GM20000 (cell line): Measurements from ENCODE around the gene SPATS2.

ENCODE experiments used
- DNase-seq: peaks from one replicate; pipeline ENCODE4 v3.0.0; 2012; ENCODE audit warnings: low spot score
- TF ChIP-seq, protein P1 (sequence below): IDR thresholded peaks from 2 replicates; pipeline ENCODE4 v1.5.1; 2012; ENCODE audit warnings: mild to moderate bottlenecking, control low read depth; ENCODE audit errors: extremely low read depth, missing control alignments

SPATS2 gene

DNA sequence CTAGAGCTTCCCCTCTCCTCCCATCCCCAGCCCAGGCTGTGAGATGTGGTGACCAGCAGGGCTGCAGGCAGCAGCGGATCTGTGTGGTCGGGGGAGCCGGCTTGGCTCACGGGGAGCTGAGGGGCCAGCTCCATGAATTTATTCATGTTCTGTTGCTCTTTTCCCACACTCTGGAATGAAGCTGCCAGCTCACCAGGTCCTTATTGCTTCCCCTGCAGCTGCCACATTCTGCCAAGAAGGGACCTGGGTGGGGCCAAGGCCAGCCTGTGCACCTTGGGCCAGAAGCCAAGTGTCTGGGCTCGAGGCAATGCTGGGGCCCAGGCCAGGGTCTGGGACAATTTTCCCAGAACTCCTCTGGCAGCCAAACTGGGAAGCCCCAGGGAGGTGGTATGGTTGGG lies 27.8 kb upstream of the SPATS2 start:
- TF ChIP-seq, protein P1, sequence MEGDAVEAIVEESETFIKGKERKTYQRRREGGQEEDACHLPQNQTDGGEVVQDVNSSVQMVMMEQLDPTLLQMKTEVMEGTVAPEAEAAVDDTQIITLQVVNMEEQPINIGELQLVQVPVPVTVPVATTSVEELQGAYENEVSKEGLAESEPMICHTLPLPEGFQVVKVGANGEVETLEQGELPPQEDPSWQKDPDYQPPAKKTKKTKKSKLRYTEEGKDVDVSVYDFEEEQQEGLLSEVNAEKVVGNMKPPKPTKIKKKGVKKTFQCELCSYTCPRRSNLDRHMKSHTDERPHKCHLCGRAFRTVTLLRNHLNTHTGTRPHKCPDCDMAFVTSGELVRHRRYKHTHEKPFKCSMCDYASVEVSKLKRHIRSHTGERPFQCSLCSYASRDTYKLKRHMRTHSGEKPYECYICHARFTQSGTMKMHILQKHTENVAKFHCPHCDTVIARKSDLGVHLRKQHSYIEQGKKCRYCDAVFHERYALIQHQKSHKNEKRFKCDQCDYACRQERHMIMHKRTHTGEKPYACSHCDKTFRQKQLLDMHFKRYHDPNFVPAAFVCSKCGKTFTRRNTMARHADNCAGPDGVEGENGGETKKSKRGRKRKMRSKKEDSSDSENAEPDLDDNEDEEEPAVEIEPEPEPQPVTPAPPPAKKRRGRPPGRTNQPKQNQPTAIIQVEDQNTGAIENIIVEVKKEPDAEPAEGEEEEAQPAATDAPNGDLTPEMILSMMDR = no peak
- no peak for DNase-seq

DNA sequence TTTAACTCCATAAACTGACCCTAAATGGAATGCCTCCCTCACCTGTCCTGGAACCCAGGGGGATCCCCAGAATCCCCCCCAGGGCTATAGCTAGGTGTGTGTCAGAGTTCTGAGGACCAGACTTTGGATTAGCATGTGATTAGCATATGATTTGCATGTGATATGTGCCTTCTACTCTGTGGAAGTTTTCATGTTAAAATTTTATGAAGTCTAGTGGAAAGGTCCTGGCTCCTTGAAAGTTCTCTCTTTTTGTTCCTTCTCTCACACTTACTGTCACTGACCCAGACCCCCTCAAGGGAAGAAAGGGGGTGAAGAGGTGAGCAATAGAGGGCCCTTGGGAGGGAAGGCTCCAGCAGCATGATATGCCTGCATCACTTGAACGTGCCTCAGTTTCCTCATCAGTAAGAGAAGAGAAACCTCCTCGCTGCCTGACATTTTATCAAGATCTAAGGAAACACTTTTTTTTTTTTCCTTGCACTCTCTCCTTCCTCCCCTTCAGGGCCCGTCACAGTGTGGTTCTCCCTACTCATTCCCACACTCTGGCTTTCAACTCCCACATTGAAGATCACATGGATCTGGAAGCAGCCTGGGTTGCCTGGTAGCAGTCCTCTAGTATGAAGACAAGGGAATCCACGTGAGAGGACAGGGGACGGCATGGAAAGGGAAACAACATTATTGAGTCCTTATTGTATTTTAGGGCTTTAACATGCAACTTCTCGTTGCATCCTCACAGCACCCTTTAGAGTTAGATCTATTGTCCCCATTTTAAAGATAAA lies 27.0 kb upstream of the SPATS2 start:
- no peak for DNase-seq
- TF ChIP-seq, protein P1 = no peak

DNA sequence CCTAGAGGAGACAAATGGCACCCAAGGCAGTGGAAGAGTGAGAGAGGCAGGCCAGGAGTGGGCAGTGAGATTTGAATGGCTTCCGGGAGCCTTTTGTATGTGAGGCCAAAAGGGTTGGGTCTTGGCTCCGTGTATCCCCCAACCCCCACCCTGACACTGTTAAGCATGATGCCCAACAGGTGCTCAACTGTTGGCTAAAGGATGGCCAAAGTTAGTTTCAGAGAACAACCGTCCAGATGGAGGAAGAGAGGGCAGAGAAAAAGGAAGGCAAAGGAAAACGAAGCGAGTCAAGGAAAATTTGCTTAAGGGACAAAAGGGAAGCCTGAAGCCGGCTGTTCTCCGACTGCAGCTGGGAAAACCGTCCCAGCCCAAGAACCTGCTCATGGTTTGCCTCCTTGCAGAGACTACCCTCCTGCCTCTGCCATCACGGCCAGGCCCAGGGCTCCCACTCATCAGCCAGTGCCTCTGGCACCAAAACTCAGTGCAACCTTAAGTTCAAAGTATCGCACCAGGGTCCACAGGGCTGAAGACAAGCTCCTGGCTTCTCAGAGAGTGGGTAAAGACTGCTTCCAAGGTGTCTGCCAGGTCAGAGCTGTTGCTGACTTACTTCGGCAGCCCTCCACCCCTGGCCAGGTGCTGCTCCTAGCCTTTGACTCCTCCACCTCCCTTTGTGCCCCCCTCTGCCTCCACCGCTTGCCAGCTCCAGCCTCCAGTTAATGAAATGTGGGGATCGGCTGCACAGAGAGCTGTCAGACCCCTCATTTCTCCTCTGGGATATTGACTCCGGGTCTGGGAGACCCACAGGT lies 26.1 kb upstream of the SPATS2 start:
- DNase-seq = no peak
- TF ChIP-seq, protein P1 = no peak

DNA sequence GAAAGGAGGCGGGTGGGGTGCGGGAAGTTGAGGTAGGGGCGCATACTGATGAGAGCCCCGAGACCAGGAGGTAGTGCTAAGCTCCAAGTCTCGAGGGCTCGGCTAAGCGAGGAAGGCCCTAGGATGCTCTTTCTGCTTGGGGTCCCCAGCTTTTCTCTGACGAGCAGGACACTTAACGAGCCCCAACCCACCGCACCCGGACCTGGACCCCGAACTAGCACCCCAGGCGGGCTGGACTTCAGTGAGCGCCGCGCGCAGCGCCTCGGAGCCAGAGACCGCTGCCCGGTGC lies 25.5 kb upstream of the SPATS2 start:
- TF ChIP-seq, protein P1 = no peak
- no peak for DNase-seq

DNA sequence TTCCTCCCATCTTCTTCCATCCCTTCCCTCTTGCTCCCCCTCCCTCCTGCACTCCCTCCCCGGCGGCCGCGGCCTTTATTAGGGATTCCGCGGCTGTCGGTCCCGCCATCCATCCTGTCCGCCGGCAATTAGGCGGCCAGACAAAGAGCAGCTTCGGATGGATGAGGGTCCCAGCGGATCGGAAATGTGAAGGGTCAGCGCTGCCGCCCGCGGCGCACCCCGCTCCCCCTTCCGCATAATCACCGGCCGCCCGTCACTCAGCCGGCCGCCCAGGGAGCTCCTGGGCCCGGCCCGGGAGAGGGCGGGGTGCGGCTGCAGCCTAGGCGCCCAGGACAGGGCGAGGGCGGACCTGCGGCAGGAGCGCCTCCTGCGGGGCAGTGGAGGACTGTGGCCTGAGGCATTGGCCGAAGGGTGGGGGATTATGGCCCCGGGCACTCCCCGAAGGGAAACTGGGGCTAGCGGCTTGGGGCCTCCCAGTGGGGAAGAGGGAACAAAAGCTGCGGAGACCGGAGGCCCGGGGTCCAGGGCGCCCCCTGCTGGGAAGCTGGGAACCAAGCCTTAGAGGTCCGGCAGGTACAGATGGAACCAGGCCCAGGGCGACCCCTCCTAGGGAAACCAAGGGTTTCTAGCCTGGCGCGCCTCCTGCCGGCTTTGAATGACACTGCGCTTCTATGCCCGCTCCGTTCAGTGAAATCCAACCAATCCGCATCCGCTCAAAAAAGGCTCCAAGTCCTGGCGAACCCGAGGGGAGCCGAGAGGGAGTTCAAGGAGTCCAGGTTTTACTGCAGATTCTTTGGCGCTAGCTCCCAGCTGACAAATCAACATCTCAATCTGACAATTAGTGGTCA lies 25.0 kb upstream of the SPATS2 start:
- TF ChIP-seq, protein P1 = peak; percentile 64
- DNase-seq = peak; percentile 93

DNA sequence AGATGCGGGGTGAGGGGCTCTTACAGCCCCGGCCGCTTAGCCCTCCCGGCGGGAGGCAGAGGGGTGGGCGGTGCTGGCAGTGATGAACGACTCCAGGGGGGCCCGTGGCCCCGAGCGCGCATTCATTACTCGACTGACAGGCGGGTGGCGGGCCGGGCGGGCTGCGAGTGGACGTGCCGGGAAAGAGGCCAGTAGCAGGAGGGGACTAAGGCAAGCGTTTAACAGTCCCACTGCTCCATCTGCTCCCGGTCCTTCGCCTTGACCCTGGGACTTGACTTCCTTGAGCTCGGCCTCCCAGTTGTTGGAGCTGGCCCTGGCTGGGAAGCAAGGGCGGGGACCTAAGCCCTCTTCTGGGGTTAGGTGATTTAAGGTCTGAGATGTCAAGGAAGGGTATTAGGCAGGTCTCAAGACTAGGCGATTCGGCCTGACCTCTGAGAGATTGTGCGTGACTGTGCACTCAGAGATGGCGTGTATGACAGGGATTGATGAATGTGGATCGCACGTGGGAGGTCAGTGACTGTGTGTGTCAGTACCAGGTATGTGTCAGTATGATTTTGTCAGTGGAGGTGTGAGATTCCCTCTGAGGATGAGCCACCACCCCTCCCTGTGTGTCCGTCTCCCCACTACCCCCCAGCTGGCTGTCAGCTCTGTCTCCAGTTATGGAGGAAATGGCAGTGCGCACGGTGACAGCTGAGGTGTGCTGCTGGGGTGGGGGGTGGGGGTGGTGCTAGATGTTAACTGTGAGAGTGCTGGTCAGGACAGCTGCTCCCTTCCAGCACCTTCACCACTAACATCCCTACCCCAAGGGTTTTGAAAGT lies 24.1 kb upstream of the SPATS2 start:
- DNase-seq = peak; percentile 54
- TF ChIP-seq, protein P1 = no peak
